HCT116 (cell line): Measurements from ENCODE around the gene MBTD1.
"Not testable (repeated sequence)": the region's sequence is repeated elsewhere in the genome, so short reads cannot be mapped to it uniquely, and the experiment has no call there.

Source experiments
- CBX3 ChIP-seq: IDR thresholded peaks from 2 replicates; pipeline ENCODE4 v1.6.1; 2012; ENCODE audit warnings: low read depth
- CTCF ChIP-seq, 3 experiments: fragments of 200-600 bp in 1 of 3; sonication (generic) in 1 of 3; IDR thresholded peaks in 2 of 3; conservative IDR thresholded peaks in 1 of 3; 2 replicates each; pipeline ENCODE4 v1.5.1; 2012 to 2017; ENCODE audit warnings: low read depth in 2 of 3, low read length in 2 of 3, antibody characterized with exemption in 1 of 3, borderline replicate concordance in 1 of 3, control low read depth in 1 of 3, mild to moderate bottlenecking in 1 of 3, mixed read lengths in 1 of 3, mixed run types in 1 of 3, moderate library complexity in 1 of 3; ENCODE audit not compliant: insufficient read depth in 1 of 3
- EGR1 ChIP-seq: IDR thresholded peaks from 2 replicates; pipeline ENCODE4 v1.6.1; 2012; ENCODE audit warnings: low read depth
- EZH2phosphoT487 ChIP-seq: fragments of 200-600 bp; IDR thresholded peaks from 2 replicates; pipeline ENCODE4 v1.6.1; 2018; ENCODE audit warnings: antibody characterized with exemption, borderline replicate concordance
- POLR2A ChIP-seq: IDR thresholded peaks from 2 replicates; pipeline ENCODE4 v1.7.0; 2011; ENCODE audit warnings: borderline replicate concordance; ENCODE audit not compliant: insufficient read depth, insufficient read length; ENCODE audit errors: extremely low read depth
- POLR2AphosphoS5 ChIP-seq: IDR thresholded peaks from 2 replicates; pipeline ENCODE4 v1.6.1; 2011; ENCODE audit warnings: mild to moderate bottlenecking, low read depth, low read length, moderate library complexity
- REST ChIP-seq: IDR thresholded peaks from 2 replicates; pipeline ENCODE4 v1.6.1; 2012; ENCODE audit warnings: low read depth
- SP1 ChIP-seq: IDR thresholded peaks from 2 replicates; pipeline ENCODE4 v1.6.1; 2012; ENCODE audit warnings: low read depth

GRCh38 chr17:51172030-51172429, 87.8 kb downstream of the MBTD1 start:
- TF ChIP-seq CTCF (IDR thresholded peaks at IDR 0.05 in 2 of 3, conservative IDR thresholded peaks at IDR 0.05 in 1 of 3; ENCODE audit: borderline replicate concordance in 1 of 3, insufficient read depth in 1 of 3, low read depth in 2 of 3, low read length in 2 of 3); EGR1; SP1; CBX3; REST; POLR2A; POLR2AphosphoS5; EZH2phosphoT487: not testable (repeated sequence)
